Stimulated activated CD8-positive, alpha-beta memory T cell treated with anti-CD3 and anti-CD28 coated beads, Interleukin-15, amount 100 ng/mL, for 24 hours (primary cell): ENCODE data around the gene TMEM238.
"Not testable (repeated sequence)": the region's sequence is repeated elsewhere in the genome, so short reads cannot be mapped to it uniquely, and the experiment has no call there.

Source experiments
- DNase-seq: peaks from one replicate; pipeline ENCODE4 v3.0.0-alpha.2; 2020; ENCODE audit warnings: low read depth

Gene TMEM238

GRCh38 chr19:55339889-55340783 lies 44.0 kb downstream of the TMEM238 start:
- DNase-seq = no peak

- peak; percentile 99 for DNase-seq
These were observed 44.8 kb downstream of the TMEM238 start, which contains the start of gene KMT5C for GRCh38 chr19:55339105-55339888. Gene KMT5C, plus strand, starts transcription at chr19:55339876. Its CDS starts 2,061 bp downstream, at chr19:55341937.

GRCh38 chr19:55336101-55336500 lies 48.0 kb downstream of the TMEM238 start:
- no peak for DNase-seq

GRCh38 chr19:55333870-55334269 lies 50.2 kb downstream of the TMEM238 start:
- DNase-seq = no peak

- DNase-seq = not testable (repeated sequence)
These were observed 54.3 kb downstream of the TMEM238 start for GRCh38 chr19:55329791-55330190.
